Measurements from ENCODE around the gene SH2D5.
A peak's percentile ranks its signal among the peaks of the same experiment; 100 is the strongest.

SH2D5 gene

DNA sequence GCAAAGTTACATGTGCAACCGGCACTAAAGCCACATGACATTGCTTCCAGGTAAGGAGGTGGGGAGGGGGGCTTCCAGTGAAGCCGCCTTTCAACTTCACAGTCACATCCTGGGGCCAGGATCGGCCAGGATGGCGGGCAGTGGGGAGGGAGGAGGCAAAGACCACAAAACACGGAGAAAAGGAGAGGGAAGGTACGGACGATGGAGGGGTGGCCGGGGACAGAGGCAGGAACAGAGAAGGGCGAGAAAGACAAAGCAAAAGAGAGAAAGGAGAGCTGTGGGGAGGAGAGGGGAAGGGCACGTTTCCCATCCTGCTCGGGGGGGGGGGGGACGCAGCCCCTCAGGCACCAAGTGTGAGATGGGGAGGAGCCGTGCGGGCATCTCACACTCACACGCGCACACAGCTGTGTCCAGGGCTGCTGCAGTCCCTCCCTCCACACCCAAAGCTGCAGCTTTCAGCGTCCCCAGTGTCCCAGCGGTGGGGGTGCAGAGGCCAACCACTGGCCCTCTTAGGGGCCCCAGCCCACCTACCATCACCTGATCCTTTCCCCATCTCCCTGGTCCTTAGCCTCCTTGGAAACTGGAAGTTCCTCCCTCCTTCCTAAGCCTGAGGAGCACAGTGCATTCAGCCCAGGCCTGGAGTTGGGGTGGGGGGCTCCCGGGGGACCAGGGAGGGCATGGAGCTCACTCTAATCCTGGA, 2.4 kb downstream of the SH2D5 start:
- ChIA-PET CTCF (interaction anchor here (0.6 kb wide), 1 partner anchor 452 kb away, joined by 3 read pairs; no protein-coding TSS in a partner anchor), POLR2A (no interaction called here)
- H3K9me3 ChIP-seq (ENCODE audit: control insufficient read depth, insufficient read depth, low read depth, low read length) = no peaks in the 10 kb centered on the region
- no peak overlapping the region for H3K4me3 ChIP-seq (ENCODE audit: low read depth, low read length)
- H3K4me1 ChIP-seq (ENCODE audit: control insufficient read depth, insufficient read depth, low read length) = peaks cover 8% of the 10 kb centered on the region
- no peaks in the 10 kb centered on the region for H3K36me3 ChIP-seq (ENCODE audit: control insufficient read depth in 2 of 2, insufficient read depth in 1 of 2, low read length in 2 of 2)
- H3K27ac ChIP-seq (ENCODE audit: extremely low read depth, low read depth, low read length) = no peak overlapping the region
- TF ChIP-seq, protein P1, sequence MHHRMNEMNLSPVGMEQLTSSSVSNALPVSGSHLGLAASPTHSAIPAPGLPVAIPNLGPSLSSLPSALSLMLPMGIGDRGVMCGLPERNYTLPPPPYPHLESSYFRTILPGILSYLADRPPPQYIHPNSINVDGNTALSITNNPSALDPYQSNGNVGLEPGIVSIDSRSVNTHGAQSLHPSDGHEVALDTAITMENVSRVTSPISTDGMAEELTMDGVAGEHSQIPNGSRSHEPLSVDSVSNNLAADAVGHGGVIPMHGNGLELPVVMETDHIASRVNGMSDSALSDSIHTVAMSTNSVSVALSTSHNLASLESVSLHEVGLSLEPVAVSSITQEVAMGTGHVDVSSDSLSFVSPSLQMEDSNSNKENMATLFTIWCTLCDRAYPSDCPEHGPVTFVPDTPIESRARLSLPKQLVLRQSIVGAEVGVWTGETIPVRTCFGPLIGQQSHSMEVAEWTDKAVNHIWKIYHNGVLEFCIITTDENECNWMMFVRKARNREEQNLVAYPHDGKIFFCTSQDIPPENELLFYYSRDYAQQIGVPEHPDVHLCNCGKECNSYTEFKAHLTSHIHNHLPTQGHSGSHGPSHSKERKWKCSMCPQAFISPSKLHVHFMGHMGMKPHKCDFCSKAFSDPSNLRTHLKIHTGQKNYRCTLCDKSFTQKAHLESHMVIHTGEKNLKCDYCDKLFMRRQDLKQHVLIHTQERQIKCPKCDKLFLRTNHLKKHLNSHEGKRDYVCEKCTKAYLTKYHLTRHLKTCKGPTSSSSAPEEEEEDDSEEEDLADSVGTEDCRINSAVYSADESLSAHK (tag by site-specific recombination; IDR thresholded peaks at IDR 0.05) = peak; percentile 43; the same call in 1 of the 2 replicates
- TF ChIP-seq, protein P2, sequence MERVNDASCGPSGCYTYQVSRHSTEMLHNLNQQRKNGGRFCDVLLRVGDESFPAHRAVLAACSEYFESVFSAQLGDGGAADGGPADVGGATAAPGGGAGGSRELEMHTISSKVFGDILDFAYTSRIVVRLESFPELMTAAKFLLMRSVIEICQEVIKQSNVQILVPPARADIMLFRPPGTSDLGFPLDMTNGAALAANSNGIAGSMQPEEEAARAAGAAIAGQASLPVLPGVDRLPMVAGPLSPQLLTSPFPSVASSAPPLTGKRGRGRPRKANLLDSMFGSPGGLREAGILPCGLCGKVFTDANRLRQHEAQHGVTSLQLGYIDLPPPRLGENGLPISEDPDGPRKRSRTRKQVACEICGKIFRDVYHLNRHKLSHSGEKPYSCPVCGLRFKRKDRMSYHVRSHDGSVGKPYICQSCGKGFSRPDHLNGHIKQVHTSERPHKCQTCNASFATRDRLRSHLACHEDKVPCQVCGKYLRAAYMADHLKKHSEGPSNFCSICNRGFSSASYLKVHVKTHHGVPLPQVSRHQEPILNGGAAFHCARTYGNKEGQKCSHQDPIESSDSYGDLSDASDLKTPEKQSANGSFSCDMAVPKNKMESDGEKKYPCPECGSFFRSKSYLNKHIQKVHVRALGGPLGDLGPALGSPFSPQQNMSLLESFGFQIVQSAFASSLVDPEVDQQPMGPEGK (tag by site-specific recombination; IDR thresholded peaks at IDR 0.05) = peak; percentile 22; the same call in 1 of the 2 replicates
- TF ChIP-seq, protein P3, sequence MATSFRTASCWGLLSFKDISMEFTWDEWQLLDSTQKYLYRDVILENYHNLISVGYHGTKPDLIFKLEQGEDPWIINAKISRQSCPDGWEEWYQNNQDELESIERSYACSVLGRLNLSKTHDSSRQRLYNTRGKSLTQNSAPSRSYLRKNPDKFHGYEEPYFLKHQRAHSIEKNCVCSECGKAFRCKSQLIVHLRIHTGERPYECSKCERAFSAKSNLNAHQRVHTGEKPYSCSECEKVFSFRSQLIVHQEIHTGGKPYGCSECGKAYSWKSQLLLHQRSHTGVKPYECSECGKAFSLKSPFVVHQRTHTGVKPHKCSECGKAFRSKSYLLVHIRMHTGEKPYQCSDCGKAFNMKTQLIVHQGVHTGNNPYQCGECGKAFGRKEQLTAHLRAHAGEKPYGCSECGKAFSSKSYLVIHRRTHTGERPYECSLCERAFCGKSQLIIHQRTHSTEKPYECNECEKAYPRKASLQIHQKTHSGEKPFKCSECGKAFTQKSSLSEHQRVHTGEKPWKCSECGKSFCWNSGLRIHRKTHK (tag by site-specific recombination; IDR thresholded peaks at IDR 0.05) = no peak
- 0 out of 2 replicates have a peak, but pooled peaks have one; percentile 17 for TF ChIP-seq ZBTB8A (tag by site-specific recombination; IDR thresholded peaks at IDR 0.05)
- TF ChIP-seq, protein P4, sequence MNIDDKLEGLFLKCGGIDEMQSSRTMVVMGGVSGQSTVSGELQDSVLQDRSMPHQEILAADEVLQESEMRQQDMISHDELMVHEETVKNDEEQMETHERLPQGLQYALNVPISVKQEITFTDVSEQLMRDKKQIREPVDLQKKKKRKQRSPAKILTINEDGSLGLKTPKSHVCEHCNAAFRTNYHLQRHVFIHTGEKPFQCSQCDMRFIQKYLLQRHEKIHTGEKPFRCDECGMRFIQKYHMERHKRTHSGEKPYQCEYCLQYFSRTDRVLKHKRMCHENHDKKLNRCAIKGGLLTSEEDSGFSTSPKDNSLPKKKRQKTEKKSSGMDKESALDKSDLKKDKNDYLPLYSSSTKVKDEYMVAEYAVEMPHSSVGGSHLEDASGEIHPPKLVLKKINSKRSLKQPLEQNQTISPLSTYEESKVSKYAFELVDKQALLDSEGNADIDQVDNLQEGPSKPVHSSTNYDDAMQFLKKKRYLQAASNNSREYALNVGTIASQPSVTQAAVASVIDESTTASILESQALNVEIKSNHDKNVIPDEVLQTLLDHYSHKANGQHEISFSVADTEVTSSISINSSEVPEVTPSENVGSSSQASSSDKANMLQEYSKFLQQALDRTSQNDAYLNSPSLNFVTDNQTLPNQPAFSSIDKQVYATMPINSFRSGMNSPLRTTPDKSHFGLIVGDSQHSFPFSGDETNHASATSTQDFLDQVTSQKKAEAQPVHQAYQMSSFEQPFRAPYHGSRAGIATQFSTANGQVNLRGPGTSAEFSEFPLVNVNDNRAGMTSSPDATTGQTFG (tag by site-specific recombination; IDR thresholded peaks at IDR 0.05; ENCODE audit: borderline replicate concordance) = no peak
- TF ChIP-seq, protein P5, sequence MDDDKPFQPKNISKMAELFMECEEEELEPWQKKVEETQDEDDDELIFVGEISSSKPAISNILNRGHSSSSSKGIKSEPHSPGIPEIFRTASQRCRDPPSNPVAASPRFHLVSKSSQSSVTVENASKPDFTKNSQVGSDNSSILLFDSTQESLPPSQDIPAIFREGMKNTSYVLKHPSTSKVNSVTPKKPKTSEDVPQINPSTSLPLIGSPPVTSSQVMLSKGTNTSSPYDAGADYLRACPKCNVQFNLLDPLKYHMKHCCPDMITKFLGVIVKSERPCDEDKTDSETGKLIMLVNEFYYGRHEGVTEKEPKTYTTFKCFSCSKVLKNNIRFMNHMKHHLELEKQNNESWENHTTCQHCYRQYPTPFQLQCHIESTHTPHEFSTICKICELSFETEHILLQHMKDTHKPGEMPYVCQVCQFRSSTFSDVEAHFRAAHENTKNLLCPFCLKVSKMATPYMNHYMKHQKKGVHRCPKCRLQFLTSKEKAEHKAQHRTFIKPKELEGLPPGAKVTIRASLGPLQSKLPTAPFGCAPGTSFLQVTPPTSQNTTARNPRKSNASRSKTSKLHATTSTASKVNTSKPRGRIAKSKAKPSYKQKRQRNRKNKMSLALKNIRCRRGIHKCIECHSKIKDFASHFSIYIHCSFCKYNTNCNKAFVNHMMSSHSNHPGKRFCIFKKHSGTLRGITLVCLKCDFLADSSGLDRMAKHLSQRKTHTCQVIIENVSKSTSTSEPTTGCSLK (tag by site-specific recombination; IDR thresholded peaks at IDR 0.05) = no peak
- TF ChIP-seq ZNF366 (tag by site-specific recombination; conservative IDR thresholded peaks at IDR 0.05) = peak; percentile 51
- TF ChIP-seq ZNF341 (tag by site-specific recombination; IDR thresholded peaks at IDR 0.05; ENCODE audit: low read depth) = peak; percentile 92
- TF ChIP-seq KLF1 (tag by site-specific recombination; IDR thresholded peaks at IDR 0.05) = no peak
- TF ChIP-seq SCRT2 (tag by site-specific recombination; IDR thresholded peaks at IDR 0.05) = no peak

DNA sequence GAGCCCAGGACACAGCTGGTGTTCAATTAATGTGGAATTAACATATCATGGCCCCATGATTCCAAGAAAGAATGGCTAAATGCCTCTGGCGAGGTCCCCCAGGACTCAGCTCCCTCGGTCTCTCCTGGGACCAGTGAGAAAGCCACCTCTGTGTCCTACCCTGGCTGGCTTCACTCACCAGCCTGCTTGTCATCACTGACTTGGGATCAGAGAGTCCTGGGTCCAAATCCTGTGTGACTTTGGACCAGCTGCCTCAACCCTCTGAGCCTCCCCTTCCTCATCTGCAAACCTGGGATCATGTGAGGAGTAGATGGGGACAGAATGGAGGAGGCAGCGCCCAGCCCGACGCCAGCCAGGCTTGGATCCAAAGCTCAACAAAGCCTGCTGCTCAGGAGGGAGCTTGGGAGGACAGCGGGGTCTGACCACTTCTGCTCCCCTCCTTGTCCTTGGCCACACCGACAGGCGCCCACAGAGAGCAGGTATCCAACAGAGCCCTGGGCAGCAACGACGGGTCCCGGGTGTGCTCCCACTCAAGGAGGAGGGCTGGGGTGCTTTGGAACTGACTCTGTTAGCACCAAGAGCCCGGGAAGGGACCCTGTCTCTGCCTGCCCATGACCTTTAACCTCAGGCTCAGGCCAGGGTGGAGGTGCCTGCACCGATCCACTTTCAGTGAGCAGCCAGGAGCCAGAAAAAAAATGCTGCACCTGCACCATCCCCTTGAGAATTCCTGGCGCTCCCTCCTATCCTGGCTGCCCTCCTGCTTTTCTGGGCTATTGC, 3.2 kb downstream of the SH2D5 start:
- TF ChIP-seq SP7 (tag by site-specific recombination; IDR thresholded peaks at IDR 0.05) (no peak), ZNF433 (tag by site-specific recombination; IDR thresholded peaks at IDR 0.05; ENCODE audit: low read depth) (no peak), ZNF155 (tag by site-specific recombination; IDR thresholded peaks at IDR 0.05) (no peak), BCL11B (tag by site-specific recombination; IDR thresholded peaks at IDR 0.05; ENCODE audit: low read depth) (0 out of 2 replicates have a peak, but pooled peaks have one; percentile 40), ZBTB7A (tag by site-specific recombination; IDR thresholded peaks at IDR 0.05; ENCODE audit: low read depth) (no peak), ZNF426 (tag by site-specific recombination; IDR thresholded peaks at IDR 0.05) (no peak)
- TF ChIP-seq, protein P6, sequence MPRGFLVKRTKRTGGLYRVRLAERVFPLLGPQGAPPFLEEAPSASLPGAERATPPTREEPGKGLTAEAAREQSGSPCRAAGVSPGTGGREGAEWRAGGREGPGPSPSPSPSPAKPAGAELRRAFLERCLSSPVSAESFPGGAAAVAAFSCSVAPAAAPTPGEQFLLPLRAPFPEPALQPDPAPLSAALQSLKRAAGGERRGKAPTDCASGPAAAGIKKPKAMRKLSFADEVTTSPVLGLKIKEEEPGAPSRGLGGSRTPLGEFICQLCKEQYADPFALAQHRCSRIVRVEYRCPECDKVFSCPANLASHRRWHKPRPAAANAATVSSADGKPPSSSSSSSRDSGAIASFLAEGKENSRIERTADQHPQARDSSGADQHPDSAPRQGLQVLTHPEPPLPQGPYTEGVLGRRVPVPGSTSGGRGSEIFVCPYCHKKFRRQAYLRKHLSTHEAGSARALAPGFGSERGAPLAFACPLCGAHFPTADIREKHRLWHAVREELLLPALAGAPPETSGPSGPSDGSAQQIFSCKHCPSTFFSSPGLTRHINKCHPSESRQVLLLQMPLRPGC (tag by site-specific recombination; IDR thresholded peaks at IDR 0.05) = no peak
- POLR2A ChIA-PET = no interaction called here
- Histone ChIP-seq H3K27ac (ENCODE audit: extremely low read depth, low read depth, low read length) (no peak overlapping the region), H3K4me3 (ENCODE audit: low read depth, low read length) (no peak overlapping the region), H3K9me3 (ENCODE audit: control insufficient read depth, insufficient read depth, low read depth, low read length) (no peaks in the 10 kb centered on the region), H3K4me1 (ENCODE audit: control insufficient read depth, insufficient read depth, low read length) (peaks cover 8% of the 10 kb centered on the region), H3K36me3 (ENCODE audit: control insufficient read depth in 2 of 2, insufficient read depth in 1 of 2, low read length in 2 of 2) (no peaks in the 10 kb centered on the region)
- CTCF ChIA-PET = interaction anchor here (2.4 kb wide), 1 partner anchor 33 kb away, joined by 11 read pairs; no protein-coding TSS in a partner anchor
